Lower leg skin (tissue), 4 donors: ENCODE results near the gene APBA1. TPM values are rescaled to one million over a fixed set of nuclear protein-coding genes. Genes with fewer than 3 reads are reported as not detected.

Experiments
- DNase-seq, 2 donors: peaks; one replicate each; pipeline ENCODE4 v3.0.0-alpha.2; 2019; ENCODE audit warnings: low spot score in 2 of 2
- H3K4me3 ChIP-seq: fragments of 200-600 bp; sonication (generic); 2 replicates; pipeline ENCODE4 v1.5.1; 2017; ENCODE audit warnings: mild to moderate bottlenecking, low read depth; ENCODE audit not compliant: poor library complexity, severe bottlenecking
- CTCF ChIP-seq, 3 donors: fragments of 450-650 bp; IDR thresholded peaks; one replicate each; pipeline ENCODE4 v1.5.1; 2016; ENCODE audit warnings: antibody characterized with exemption in 3 of 3, mild to moderate bottlenecking in 3 of 3, moderate library complexity in 2 of 3
- POLR2A ChIP-seq, 2 donors: fragments of 450-650 bp; IDR thresholded peaks; one replicate each; pipeline ENCODE4 v1.6.1; 2016 to 2017; ENCODE audit warnings: antibody characterized with exemption in 2 of 2, mild to moderate bottlenecking in 1 of 2, moderate library complexity in 1 of 2
- WGBS, 2 donors: methylation state at CpG; one replicate each; pipeline ENCODE4 v1.1.5; 2018; 5-methylcytosine and 5-hydroxymethylcytosine counted together
- intact Hi-C: fragments of 100-400 bp; cut with DNase I; formaldehyde crosslinking; loops from one replicate; pipeline ENCODE4 v1.15.0; 2023; ENCODE audit warnings: low total_unique reads
- total RNA-seq, 4 donors: library from RNA; depleted of rRNA; stranded (reverse); fragments of >200 nt; gene quantifications; one replicate each; pipeline ENCODE4 v1.1.0, GENCODE V29; 2016

Gene APBA1
- total RNA-seq, 4 donors from 2014 or later = 4.9 to 12.7 (median 8.7) TPM

GRCh38 chr9:69499959-69500358 lies 172.2 kb downstream of the APBA1 start:
- TF ChIP-seq CTCF (IDR thresholded peaks at IDR 0.05) = no peak
- no peak for TF ChIP-seq POLR2A (IDR thresholded peaks at IDR 0.05)
- intact Hi-C loops = no loop called here
- WGBS, 2 donors = 80 to 86% methylated on average over 4 of the region's 4 CpGs
- DNase-seq = no peak
- no peak overlapping the region for H3K4me3 ChIP-seq

- WGBS, 2 donors = 74 to 78% methylated on average over 6 of the region's 6 CpGs
- no peak for TF ChIP-seq POLR2A (IDR thresholded peaks at IDR 0.05)
- no peak for TF ChIP-seq CTCF (IDR thresholded peaks at IDR 0.05)
- no peak for DNase-seq
- H3K4me3 ChIP-seq = no peak overlapping the region
- intact Hi-C loops = no loop called here
These were observed 172.8 kb downstream of the APBA1 start for GRCh38 chr9:69499407-69499806.

GRCh38 chr9:69498470-69498869 lies 173.7 kb downstream of the APBA1 start:
- TF ChIP-seq CTCF (IDR thresholded peaks at IDR 0.05) (no peak), POLR2A (IDR thresholded peaks at IDR 0.05) (no peak)
- intact Hi-C loops = no loop called here
- H3K4me3 ChIP-seq = no peak overlapping the region
- no peak for DNase-seq
- 82 to 91% methylated on average over 3 of the region's 3 CpGs for WGBS, 2 donors

GRCh38 chr9:69497816-69498215 lies 174.4 kb downstream of the APBA1 start:
- no peak for DNase-seq
- intact Hi-C loops = no loop called here
- WGBS, 2 donors = 65 to 77% methylated on average over 4 of the region's 4 CpGs
- TF ChIP-seq CTCF (IDR thresholded peaks at IDR 0.05) (no peak), POLR2A (IDR thresholded peaks at IDR 0.05) (no peak)
- H3K4me3 ChIP-seq = no peak overlapping the region

GRCh38 chr9:69496846-69497450 lies 175.2 kb downstream of the APBA1 start:
- TF ChIP-seq POLR2A (IDR thresholded peaks at IDR 0.05) (no peak), CTCF (IDR thresholded peaks at IDR 0.05) (no peak)
- WGBS, 2 donors = 83 to 88% methylated on average over 4 of the region's 4 CpGs
- no peak overlapping the region for H3K4me3 ChIP-seq
- intact Hi-C loops = no loop called here
- DNase-seq = no peak

- no peak overlapping the region for H3K4me3 ChIP-seq
- DNase-seq = no peak
- TF ChIP-seq CTCF (IDR thresholded peaks at IDR 0.05) (no peak), POLR2A (IDR thresholded peaks at IDR 0.05) (no peak)
- 75 to 77% methylated on average over 10 of the region's 10 CpGs for WGBS, 2 donors
- intact Hi-C loops = no loop called here
These were observed 176.9 kb downstream of the APBA1 start for GRCh38 chr9:69495296-69495695.
